HG02642 (cell line): ENCODE measurements around the gene DAB1.

Experiments used
- ATAC-seq: cut with Tn5 transposase; IDR thresholded peaks from one replicate; pipeline ENCODE4 v1.9.1; 2021; ENCODE audit warnings: mild to moderate bottlenecking; ENCODE audit not compliant: unreplicated experiment, poor library complexity

DAB1 gene

GRCh38 chr1:57282411-57282810 lies 141.4 kb downstream of the DAB1 start:
- no peak for ATAC-seq

GRCh38 chr1:57281324-57281723 lies 142.5 kb downstream of the DAB1 start:
- no peak for ATAC-seq

- ATAC-seq = no peak
Observed at GRCh38 chr1:57279909-57280666, 143.8 kb downstream of the DAB1 start.

GRCh38 chr1:57278558-57278957 lies 145.3 kb downstream of the DAB1 start:
- no peak for ATAC-seq

- no peak for ATAC-seq
Observed at GRCh38 chr1:57277681-57278080, 146.2 kb downstream of the DAB1 start.

GRCh38 chr1:57276918-57277317 lies 146.9 kb downstream of the DAB1 start:
- no peak for ATAC-seq

GRCh38 chr1:57272601-57273000 lies 151.3 kb downstream of the DAB1 start:
- no peak for ATAC-seq

GRCh38 chr1:57272150-57272549 lies 151.7 kb downstream of the DAB1 start:
- ATAC-seq = no peak

GRCh38 chr1:57270927-57271698 lies 152.7 kb downstream of the DAB1 start:
- ATAC-seq = no peak

- no peak for ATAC-seq
Observed at GRCh38 chr1:57269630-57270225, 154.1 kb downstream of the DAB1 start.

GRCh38 chr1:57265104-57265503 lies 158.8 kb downstream of the DAB1 start:
- no peak for ATAC-seq

GRCh38 chr1:57262472-57262871 lies 161.4 kb downstream of the DAB1 start:
- no peak for ATAC-seq

GRCh38 chr1:57258557-57259325 lies 165.1 kb downstream of the DAB1 start:
- no peak for ATAC-seq

- no peak for ATAC-seq
Observed at GRCh38 chr1:57255945-57256344, 167.9 kb downstream of the DAB1 start.

- no peak for ATAC-seq
Observed at GRCh38 chr1:57254022-57254421, 169.8 kb downstream of the DAB1 start.

- ATAC-seq = no peak
Observed at GRCh38 chr1:57252597-57253294, 171.1 kb downstream of the DAB1 start.

- no peak for ATAC-seq
Observed at GRCh38 chr1:57250021-57250420, 173.8 kb downstream of the DAB1 start.

GRCh38 chr1:57249511-57249910 lies 174.3 kb downstream of the DAB1 start:
- ATAC-seq = no peak

- no peak for ATAC-seq
Observed at GRCh38 chr1:57248830-57249229, 175.0 kb downstream of the DAB1 start.

GRCh38 chr1:57238233-57238781 lies 185.6 kb downstream of the DAB1 start:
- no peak for ATAC-seq
